ENCODE results near the gene NLRP6. TPM values are rescaled to one million over a fixed set of nuclear protein-coding genes. Genes with fewer than 3 reads are reported as not detected.
"Not testable (repeated sequence)": the region's sequence is repeated elsewhere in the genome, so short reads cannot be mapped to it uniquely, and the experiment has no call there.

The NLRP6 gene
- total RNA-seq, 4 donors from 2014 or later: 0.13 to 0.73 (median 0.28) TPM

- Histone ChIP-seq H3K4me1 (no peaks in the 10 kb centered on the region), H3K9me3 (no peaks in the 10 kb centered on the region), H3K4me3 (replicated peaks in 1 of 3) (no peak overlapping the region), H3K36me3 (no peaks in the 10 kb centered on the region), H3K27me3 (no peaks in the 10 kb centered on the region), H3K27ac (peak overlapping the region in 1 of 3 donors; percentile 36)
- DNase-seq: no peak
- whole genome bisulfite sequencing, 2 donors: 71 to 72% methylated on average over 16 to 18 of the region's 18 CpGs
- no peak for TF ChIP-seq CTCF (IDR thresholded peaks at IDR 0.05)
- no peak for TF ChIP-seq POLR2A (IDR thresholded peaks at IDR 0.05)
- intact Hi-C loops (cut with DNase I): no loop called here
Measured at GRCh38 chr11:267491-267994, 10.7 kb upstream of the NLRP6 start.

GRCh38 chr11:268716-269145 lies 9.5 kb upstream of the NLRP6 start:
- peak; percentile 25 to 43 for DNase-seq
- intact Hi-C loops (cut with DNase I); H3K9me3 ChIP-seq; H3K27me3 ChIP-seq; H3K4me1 ChIP-seq; H3K4me3 ChIP-seq (replicated peaks in 1 of 3); H3K36me3 ChIP-seq: not testable (repeated sequence)
- 50 to 59% methylated on average over 16 of the region's 16 CpGs for WGBS, 2 donors
- peak overlapping the region in 1 of 3 donors; percentile 3 for H3K27ac ChIP-seq
- TF ChIP-seq CTCF (IDR thresholded peaks at IDR 0.05): peak in 1 of 6 experiments; percentile 6

GRCh38 chr11:269146-269890 lies 8.9 kb upstream of the NLRP6 start:
- no peak for DNase-seq
- TF ChIP-seq CTCF (IDR thresholded peaks at IDR 0.05) (no peak), POLR2A (IDR thresholded peaks at IDR 0.05) (no peak)
- Histone ChIP-seq H3K4me3 (replicated peaks in 1 of 3) (no peak overlapping the region), H3K27ac (no peak overlapping the region), H3K36me3 (no peaks in the 10 kb centered on the region), H3K9me3 (no peaks in the 10 kb centered on the region), H3K4me1 (no peaks in the 10 kb centered on the region), H3K27me3 (no peaks in the 10 kb centered on the region)
- intact Hi-C loops (cut with DNase I): no loop called here
- WGBS, 2 donors: 54 to 55% methylated on average over 21 of the region's 21 CpGs

GRCh38 chr11:270451-271318 lies 7.5 kb upstream of the NLRP6 start:
- DNase-seq: no peak
- H3K9me3 ChIP-seq: no peaks in the 10 kb centered on the region
- 79 to 81% methylated on average over 11 to 17 of the region's 18 CpGs for WGBS, 2 donors
- no peaks in the 10 kb centered on the region for H3K4me1 ChIP-seq
- no peaks in the 10 kb centered on the region for H3K36me3 ChIP-seq
- H3K27ac ChIP-seq: no peak overlapping the region
- no peak overlapping the region for H3K4me3 ChIP-seq (replicated peaks in 1 of 3)
- H3K27me3 ChIP-seq: no peaks in the 10 kb centered on the region
- TF ChIP-seq CTCF (IDR thresholded peaks at IDR 0.05) (no peak), POLR2A (IDR thresholded peaks at IDR 0.05) (no peak)
- intact Hi-C loops (cut with DNase I): no loop called here
